Cardiac muscle cell (in vitro differentiated cells and primary cell): ENCODE data around the gene ZFP62. TPM values are rescaled to one million over a fixed set of nuclear protein-coding genes. Genes with fewer than 3 reads are reported as not detected.

Source experiments
- DNase-seq, 2 donors: peaks; one replicate each; pipeline versions ENCODE4 v3.0.0 to v3.0.0-alpha.2; 2010 to 2017; ENCODE audit warnings: low read depth in 1 of 2, low spot score in 1 of 2
- H3K27ac ChIP-seq: fragments of 200-600 bp; sonication (generic); 2 replicates; pipeline ENCODE4 v1.5.1; 2016
- H3K27me3 ChIP-seq: fragments of 200-600 bp; sonication (generic); 2 replicates; pipeline ENCODE4 v1.6.0; 2016; ENCODE audit warnings: control low read depth
- H3K36me3 ChIP-seq: fragments of 200-600 bp; sonication (generic); 2 replicates; pipeline ENCODE4 v1.5.1; 2016; ENCODE audit warnings: control low read depth
- H3K4me1 ChIP-seq: fragments of 200-600 bp; sonication (generic); 2 replicates; pipeline ENCODE4 v1.8.1; 2017; ENCODE audit warnings: low read depth, mild to moderate bottlenecking, mixed run types
- H3K4me3 ChIP-seq: fragments of 200-600 bp; sonication (generic); 2 replicates; pipeline ENCODE4 v1.5.1; 2016; ENCODE audit warnings: mild to moderate bottlenecking
- H3K9me3 ChIP-seq: fragments of 200-600 bp; sonication (generic); 2 replicates; pipeline ENCODE4 v1.5.1; 2017; ENCODE audit warnings: low read depth, mild to moderate bottlenecking, control low read depth
- polyA plus RNA-seq: library from polyadenylated mRNA; unstranded; fragments of >200 nt; fragmentation: Nextera tagmentation; extraction: Ambion mirVana; gene quantifications from 2 replicates; pipeline ENCODE4 v1.2.1, GENCODE V29; 2016
- total RNA-seq: library from RNA; depleted of rRNA; stranded (reverse); fragments of >200 nt; gene quantifications from 2 replicates; pipeline ENCODE4 v1.2.3, GENCODE V29; 2016
- TF ChIP-seq, protein P1 (sequence below): IDR thresholded peaks from 2 replicates; pipeline ENCODE4 v1.5.1; 2012; ENCODE audit warnings: low read depth, mild to moderate bottlenecking, low read length

Gene ZFP62
- total and polyA plus RNA-seq, 2 experiments from 2014 or later, result 15.9 to 30.0 TPM

DNA sequence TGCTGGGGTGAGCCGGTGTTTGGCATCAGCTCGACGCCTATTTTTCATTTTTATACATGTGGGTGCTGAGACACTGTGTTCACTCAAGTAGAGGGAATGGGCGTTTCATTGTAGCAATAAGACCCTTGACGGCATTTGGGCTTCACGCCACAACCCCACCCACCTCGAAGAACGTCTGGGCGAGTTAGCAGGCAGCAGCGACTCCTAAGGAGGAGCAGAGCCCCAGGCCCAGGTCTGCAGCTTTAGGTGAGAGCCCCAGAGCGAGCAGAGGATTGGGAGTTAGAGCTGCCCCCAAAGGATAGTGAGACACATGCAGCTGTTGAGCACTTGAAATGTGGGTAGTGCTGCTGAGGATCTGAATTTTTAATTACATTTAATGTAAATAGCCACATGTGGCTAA is 1.6 kb upstream of the ZFP62 start:
- TF ChIP-seq, protein P1, sequence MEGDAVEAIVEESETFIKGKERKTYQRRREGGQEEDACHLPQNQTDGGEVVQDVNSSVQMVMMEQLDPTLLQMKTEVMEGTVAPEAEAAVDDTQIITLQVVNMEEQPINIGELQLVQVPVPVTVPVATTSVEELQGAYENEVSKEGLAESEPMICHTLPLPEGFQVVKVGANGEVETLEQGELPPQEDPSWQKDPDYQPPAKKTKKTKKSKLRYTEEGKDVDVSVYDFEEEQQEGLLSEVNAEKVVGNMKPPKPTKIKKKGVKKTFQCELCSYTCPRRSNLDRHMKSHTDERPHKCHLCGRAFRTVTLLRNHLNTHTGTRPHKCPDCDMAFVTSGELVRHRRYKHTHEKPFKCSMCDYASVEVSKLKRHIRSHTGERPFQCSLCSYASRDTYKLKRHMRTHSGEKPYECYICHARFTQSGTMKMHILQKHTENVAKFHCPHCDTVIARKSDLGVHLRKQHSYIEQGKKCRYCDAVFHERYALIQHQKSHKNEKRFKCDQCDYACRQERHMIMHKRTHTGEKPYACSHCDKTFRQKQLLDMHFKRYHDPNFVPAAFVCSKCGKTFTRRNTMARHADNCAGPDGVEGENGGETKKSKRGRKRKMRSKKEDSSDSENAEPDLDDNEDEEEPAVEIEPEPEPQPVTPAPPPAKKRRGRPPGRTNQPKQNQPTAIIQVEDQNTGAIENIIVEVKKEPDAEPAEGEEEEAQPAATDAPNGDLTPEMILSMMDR, result no peak
- Histone ChIP-seq H3K4me1 (peaks cover 4% of the 10 kb centered on the region), H3K4me3 (no peak overlapping the region), H3K36me3 (no peaks in the 10 kb centered on the region), H3K27ac (no peak overlapping the region), H3K27me3 (peaks cover 14% of the 10 kb centered on the region), H3K9me3 (no peaks in the 10 kb centered on the region)
- no peak for DNase-seq

DNA sequence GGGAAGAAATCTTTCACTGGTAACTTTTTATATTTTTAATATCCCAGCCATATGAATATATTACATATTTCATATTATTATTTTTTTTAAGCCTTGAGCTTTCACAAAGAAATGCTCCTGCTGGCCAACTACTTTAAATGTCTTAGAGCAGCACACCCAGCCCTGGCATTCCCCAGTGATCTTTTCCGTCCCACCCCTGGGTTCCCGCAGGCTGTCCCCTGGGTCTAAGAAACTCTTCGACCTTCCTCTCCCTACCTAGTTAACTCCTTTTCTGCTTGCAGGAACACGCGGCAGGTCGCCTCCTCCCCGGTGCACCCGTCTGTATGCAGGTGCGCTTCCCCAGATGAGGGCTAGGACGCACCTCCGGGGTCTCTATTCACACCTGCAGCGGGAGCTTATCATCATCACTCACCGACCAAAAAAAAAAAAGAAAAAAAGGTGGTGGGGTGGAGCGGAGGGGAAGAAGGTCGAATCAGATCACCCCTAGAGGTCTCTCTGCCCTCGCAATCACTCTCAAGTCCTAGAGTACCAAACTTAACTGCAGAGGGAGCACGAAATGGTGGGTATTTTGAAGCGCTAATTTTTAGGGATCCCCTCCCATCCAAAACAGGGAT is 696 bp downstream of the ZFP62 start:
- H3K4me1 ChIP-seq, result peaks cover 4% of the 10 kb centered on the region
- peak overlapping the region; percentile 77 for H3K27ac ChIP-seq
- no peaks in the 10 kb centered on the region for H3K36me3 ChIP-seq
- H3K27me3 ChIP-seq, result no peaks in the 10 kb centered on the region
- TF ChIP-seq, protein P1, result no peak
- H3K9me3 ChIP-seq, result no peaks in the 10 kb centered on the region
- H3K4me3 ChIP-seq, result peak overlapping the region; percentile 66
- no peak for DNase-seq

DNA sequence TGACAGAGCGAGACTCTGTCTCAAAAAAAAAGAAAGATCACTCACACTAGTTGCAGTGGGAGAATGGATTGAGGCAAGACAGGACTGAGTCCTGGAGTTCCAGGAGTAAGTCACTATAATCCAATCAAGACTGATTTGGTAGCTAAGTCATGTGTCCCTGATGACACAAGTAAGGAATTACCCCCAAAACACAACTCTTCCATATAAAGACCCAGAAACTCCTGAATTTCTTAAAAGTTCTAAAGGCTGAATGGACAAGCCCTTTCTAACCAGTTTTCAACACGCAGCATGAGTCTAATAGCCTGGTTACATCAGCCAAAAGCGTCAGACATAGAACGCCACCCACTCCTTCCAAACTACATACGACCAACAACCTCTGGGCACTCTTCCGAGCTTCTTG is 2.5 kb downstream of the ZFP62 start:
- Histone ChIP-seq H3K9me3 (no peaks in the 10 kb centered on the region), H3K4me1 (peaks cover 4% of the 10 kb centered on the region), H3K27ac (no peak overlapping the region), H3K4me3 (no peak overlapping the region), H3K36me3 (no peaks in the 10 kb centered on the region), H3K27me3 (no peaks in the 10 kb centered on the region)
- TF ChIP-seq, protein P1, result no peak
- no peak for DNase-seq

DNA sequence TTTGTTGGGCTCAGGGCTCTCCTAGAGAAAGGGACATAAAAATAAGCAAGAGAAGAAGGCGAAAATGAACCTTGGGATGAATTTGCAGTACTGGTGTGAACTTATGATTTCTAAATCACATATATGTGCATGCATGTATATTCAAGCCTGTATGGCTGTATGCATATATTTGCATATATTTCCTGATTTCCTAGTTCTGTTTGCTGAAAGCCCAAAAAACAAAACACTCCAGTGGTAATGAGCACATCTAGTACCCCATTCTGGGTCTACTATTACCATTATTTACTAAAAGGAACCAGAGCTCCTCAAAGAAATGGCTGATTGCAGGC is 7.3 kb downstream of the ZFP62 start:
- peaks cover 15% of the 10 kb centered on the region for H3K9me3 ChIP-seq
- no peaks in the 10 kb centered on the region for H3K27me3 ChIP-seq
- H3K27ac ChIP-seq, result no peak overlapping the region
- H3K36me3 ChIP-seq, result peaks cover 25% of the 10 kb centered on the region
- H3K4me3 ChIP-seq, result no peak overlapping the region
- TF ChIP-seq, protein P1, result no peak
- no peak for DNase-seq
- H3K4me1 ChIP-seq, result no peaks in the 10 kb centered on the region

DNA sequence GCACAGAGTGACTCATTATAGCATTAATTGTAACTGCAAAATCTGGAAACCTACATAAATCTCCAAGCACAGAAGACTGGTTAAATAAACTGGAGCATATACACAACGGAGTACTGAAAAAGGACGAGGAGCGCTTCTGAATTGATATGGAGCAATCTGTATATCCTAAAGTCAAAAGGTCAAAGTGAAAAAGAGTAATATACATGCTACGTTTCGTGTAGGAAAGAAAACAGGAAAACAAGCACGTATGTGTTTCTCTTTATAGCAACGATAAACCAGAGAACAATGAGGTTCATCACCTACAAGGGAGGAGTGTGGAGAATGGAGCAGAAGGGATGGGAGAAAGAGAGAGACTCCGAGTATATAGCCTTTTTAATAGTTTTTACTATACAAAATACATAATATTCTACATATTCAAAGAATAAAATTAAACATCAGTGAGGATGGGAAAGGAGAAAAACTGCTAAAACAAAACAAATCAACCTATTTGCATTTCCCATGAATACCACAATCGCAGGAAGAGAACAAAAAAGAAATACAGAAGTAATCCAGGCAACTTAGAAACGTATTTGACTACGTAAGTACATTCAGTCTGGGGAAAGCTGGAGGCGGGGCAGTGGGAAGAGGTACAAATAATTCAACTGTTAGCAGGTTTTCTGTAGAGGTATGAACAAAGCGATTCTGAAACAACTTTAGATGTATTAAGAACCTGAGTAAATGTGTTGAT is 7.8 kb downstream of the ZFP62 start:
- Histone ChIP-seq H3K27me3 (no peaks in the 10 kb centered on the region), H3K36me3 (peaks cover 25% of the 10 kb centered on the region), H3K4me3 (no peak overlapping the region), H3K4me1 (no peaks in the 10 kb centered on the region), H3K9me3 (peaks cover 15% of the 10 kb centered on the region), H3K27ac (no peak overlapping the region)
- DNase-seq, result no peak
- TF ChIP-seq, protein P1, result no peak
